BLaER1 (cell line): ENCODE results near the gene POLA1.
"Not testable (repeated sequence)": the region's sequence is repeated elsewhere in the genome, so short reads cannot be mapped to it uniquely, and the experiment has no call there.

Source experiments
- H3K27ac ChIP-seq: shearing (Covaris generic); formaldehyde crosslinking; 2 replicates; pipeline ENCODE4 v1.8.1; 2022
- H3K27me3 ChIP-seq: shearing (Covaris generic); formaldehyde crosslinking; 2 replicates; pipeline ENCODE4 v1.8.1; 2022
- H3K36me3 ChIP-seq: shearing (Covaris generic); formaldehyde crosslinking; 2 replicates; pipeline ENCODE4 v1.8.1; 2022
- H3K4me1 ChIP-seq: shearing (Covaris generic); formaldehyde crosslinking; 2 replicates; pipeline ENCODE4 v1.8.1; 2022
- H3K4me2 ChIP-seq: shearing (Covaris generic); formaldehyde crosslinking; 2 replicates; pipeline ENCODE4 v1.8.1; 2022
- H3K4me3 ChIP-seq: shearing (Covaris generic); formaldehyde crosslinking; 2 replicates; pipeline ENCODE4 v1.8.1; 2022
- H3K9ac ChIP-seq: shearing (Covaris generic); formaldehyde crosslinking; 2 replicates; pipeline ENCODE4 v1.8.1; 2022
- H3K9me3 ChIP-seq: shearing (Covaris generic); formaldehyde crosslinking; 2 replicates; pipeline ENCODE4 v1.8.1; 2022
- H4K20me1 ChIP-seq: shearing (Covaris generic); formaldehyde crosslinking; 2 replicates; pipeline ENCODE4 v1.8.1; 2022
- Cebpa-rat ChIP-seq: shearing (Covaris generic); IDR thresholded peaks from 2 replicates; pipeline ENCODE4 v1.8.1; 2022

The POLA1 gene

DNA sequence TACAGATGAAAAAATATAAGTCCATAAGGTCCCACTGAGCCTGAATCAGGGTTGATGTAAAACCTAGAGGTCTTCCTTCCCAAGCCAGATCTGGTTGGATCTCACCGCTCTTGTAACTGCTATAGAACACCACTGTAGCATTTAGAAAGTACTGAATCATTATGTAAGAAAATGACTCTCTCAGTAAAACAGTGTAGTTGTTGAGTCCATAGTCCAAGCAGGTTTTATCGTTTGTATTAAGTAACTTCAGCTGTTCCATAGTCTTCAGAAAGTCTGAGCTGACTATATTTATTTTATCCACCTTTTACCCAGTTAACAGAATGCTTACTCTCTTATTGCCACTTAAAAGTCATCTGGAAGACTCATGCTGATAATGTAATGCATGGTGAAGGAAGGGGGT, 82.2 kb downstream of the POLA1 start:
- H3K9ac ChIP-seq = no peak overlapping the region
- H3K36me3 ChIP-seq = peaks cover 16% of the 10 kb centered on the region; the same call in 1 of the 2 replicates
- H3K27me3 ChIP-seq = peaks cover 76% of the 10 kb centered on the region
- H3K4me3 ChIP-seq = no peak overlapping the region
- no peaks in the 10 kb centered on the region for H3K4me1 ChIP-seq
- no peak for TF ChIP-seq Cebpa-rat
- H3K27ac ChIP-seq = no peak overlapping the region
- no peaks in the 10 kb centered on the region for H3K9me3 ChIP-seq
- H3K4me2 ChIP-seq = no peak overlapping the region
- H4K20me1 ChIP-seq = no peaks in the 10 kb centered on the region; the same call in 1 of the 2 replicates

DNA sequence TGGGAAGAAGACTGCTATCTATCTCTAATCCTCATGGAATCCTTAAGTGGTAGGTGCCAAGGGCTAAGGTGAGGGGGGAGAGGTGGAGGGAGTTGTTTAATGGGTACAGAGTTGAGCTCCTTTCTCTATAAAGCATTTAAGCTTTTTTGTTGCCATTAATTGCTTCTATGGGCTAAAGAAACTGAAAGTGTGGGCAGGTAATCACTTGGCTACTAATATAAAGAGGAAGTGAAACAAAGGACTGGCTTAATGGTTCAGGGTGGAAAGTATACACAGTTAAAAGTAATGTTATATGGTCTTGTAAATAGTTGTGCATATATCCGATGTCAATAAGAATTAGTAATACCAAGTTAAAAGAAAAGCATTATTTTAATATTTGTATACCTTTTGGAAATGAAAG, 83.9 kb downstream of the POLA1 start:
- Histone ChIP-seq H3K27me3 (peaks cover 81% of the 10 kb centered on the region), H4K20me1 (no peaks in the 10 kb centered on the region; the same call in 1 of the 2 replicates), H3K4me1 (no peaks in the 10 kb centered on the region), H3K9me3 (no peaks in the 10 kb centered on the region), H3K9ac (no peak overlapping the region), H3K27ac (no peak overlapping the region), H3K4me2 (no peak overlapping the region), H3K4me3 (no peak overlapping the region), H3K36me3 (peaks cover 15% of the 10 kb centered on the region; the same call in 1 of the 2 replicates)
- TF ChIP-seq Cebpa-rat = no peak

- peaks cover 22% of the 10 kb centered on the region for H3K36me3 ChIP-seq
- H3K4me2 ChIP-seq = no peak overlapping the region
- peaks cover 5% of the 10 kb centered on the region; the same call in 1 of the 2 replicates for H3K9me3 ChIP-seq
- H3K4me3 ChIP-seq = no peak overlapping the region
- peaks cover 61% of the 10 kb centered on the region for H3K27me3 ChIP-seq
- no peak for TF ChIP-seq Cebpa-rat
- no peaks in the 10 kb centered on the region for H3K4me1 ChIP-seq
- H3K27ac ChIP-seq = no peak overlapping the region
- no peaks in the 10 kb centered on the region; the same call in 1 of the 2 replicates for H4K20me1 ChIP-seq
- H3K9ac ChIP-seq = no peak overlapping the region
Measured at GRCh38 chrX:24782011-24782410, 88.3 kb downstream of the POLA1 start.

- Histone ChIP-seq H3K9me3 (peaks cover 5% of the 10 kb centered on the region), H3K4me1 (no peaks in the 10 kb centered on the region), H3K27ac (no peak overlapping the region), H3K9ac (no peak overlapping the region), H3K4me3 (no peak overlapping the region), H3K4me2 (no peak overlapping the region), H3K36me3 (peaks cover 22% of the 10 kb centered on the region), H4K20me1 (peaks cover 4% of the 10 kb centered on the region; the same call in 1 of the 2 replicates), H3K27me3 (peaks cover 80% of the 10 kb centered on the region)
- TF ChIP-seq Cebpa-rat = no peak
Measured at GRCh38 chrX:24789047-24789446, 95.3 kb downstream of the POLA1 start.

- TF ChIP-seq Cebpa-rat = no peak
- no peak overlapping the region for H3K4me2 ChIP-seq
- H3K27me3 ChIP-seq = peaks cover 91% of the 10 kb centered on the region
- H3K9me3 ChIP-seq = peaks cover 5% of the 10 kb centered on the region
- peaks cover 16% of the 10 kb centered on the region for H3K36me3 ChIP-seq
- H3K27ac ChIP-seq = no peak overlapping the region
- H3K9ac ChIP-seq = no peak overlapping the region
- H3K4me3 ChIP-seq = no peak overlapping the region
- no peaks in the 10 kb centered on the region for H3K4me1 ChIP-seq
- peaks cover 4% of the 10 kb centered on the region; the same call in 1 of the 2 replicates for H4K20me1 ChIP-seq
Measured at GRCh38 chrX:24790166-24790565, 96.4 kb downstream of the POLA1 start.

DNA sequence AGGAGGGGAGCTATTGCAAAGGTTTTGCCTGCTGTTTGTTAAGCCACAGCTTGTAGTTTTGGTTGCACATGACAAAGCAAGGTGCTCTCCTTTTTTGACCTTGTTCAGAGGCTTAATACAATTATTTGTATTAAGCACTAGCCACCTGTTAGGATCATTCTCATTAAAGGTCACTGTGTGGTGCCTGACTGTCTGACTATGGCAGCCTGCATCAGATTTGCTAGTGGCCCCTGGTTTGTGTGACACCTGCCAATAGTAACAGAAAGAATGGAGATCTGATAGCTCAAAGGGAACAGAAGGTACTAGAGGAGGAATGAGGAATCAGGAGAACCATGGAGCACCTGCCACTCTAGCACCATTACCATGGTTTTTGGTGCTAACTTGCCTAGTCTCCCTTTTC, 102.5 kb downstream of the POLA1 start:
- Histone ChIP-seq H4K20me1 (0 out of 2 replicates have a peak, but pooled peaks cover under 1% of the 10 kb centered on the region), H3K4me2 (no peak overlapping the region), H3K27ac (no peak overlapping the region), H3K4me1 (peaks cover 17% of the 10 kb centered on the region), H3K4me3 (no peak overlapping the region), H3K9ac (no peak overlapping the region), H3K36me3 (peaks cover 9% of the 10 kb centered on the region; the same call in 1 of the 2 replicates), H3K9me3 (no peaks in the 10 kb centered on the region; the same call in 1 of the 2 replicates), H3K27me3 (peaks cover 95% of the 10 kb centered on the region)
- no peak for TF ChIP-seq Cebpa-rat

DNA sequence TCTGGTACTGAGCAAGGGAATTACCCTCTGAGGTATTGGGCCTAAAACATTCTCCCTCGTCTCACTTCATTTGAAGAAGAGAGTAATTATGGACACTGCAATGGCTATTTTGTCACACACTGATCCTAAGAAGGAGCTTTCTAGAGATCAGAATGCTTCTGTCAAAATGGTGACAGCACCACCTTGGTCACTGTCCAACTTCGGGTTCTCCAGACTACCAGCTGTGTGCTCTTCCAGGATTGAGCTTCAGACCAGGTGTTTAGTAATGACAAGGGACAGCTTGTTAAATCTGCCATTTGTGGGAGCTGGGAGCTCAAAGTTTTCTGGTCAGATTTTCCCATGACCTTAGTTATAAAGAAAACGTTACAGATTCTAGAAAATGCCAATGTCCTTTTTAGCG, 105.4 kb downstream of the POLA1 start:
- H3K9me3 ChIP-seq = no peaks in the 10 kb centered on the region; the same call in 1 of the 2 replicates
- peak overlapping the region; percentile 29; the same call in 1 of the 2 replicates for H3K4me2 ChIP-seq
- peaks cover 8% of the 10 kb centered on the region; the same call in 1 of the 2 replicates for H3K36me3 ChIP-seq
- peaks cover 96% of the 10 kb centered on the region for H3K27me3 ChIP-seq
- H3K27ac ChIP-seq = no peak overlapping the region
- H4K20me1 ChIP-seq = 0 out of 2 replicates have a peak, but pooled peaks cover 13% of the 10 kb centered on the region
- H3K9ac ChIP-seq = no peak overlapping the region
- H3K4me3 ChIP-seq = no peak overlapping the region
- H3K4me1 ChIP-seq = peaks cover 24% of the 10 kb centered on the region
- TF ChIP-seq Cebpa-rat = no peak

DNA sequence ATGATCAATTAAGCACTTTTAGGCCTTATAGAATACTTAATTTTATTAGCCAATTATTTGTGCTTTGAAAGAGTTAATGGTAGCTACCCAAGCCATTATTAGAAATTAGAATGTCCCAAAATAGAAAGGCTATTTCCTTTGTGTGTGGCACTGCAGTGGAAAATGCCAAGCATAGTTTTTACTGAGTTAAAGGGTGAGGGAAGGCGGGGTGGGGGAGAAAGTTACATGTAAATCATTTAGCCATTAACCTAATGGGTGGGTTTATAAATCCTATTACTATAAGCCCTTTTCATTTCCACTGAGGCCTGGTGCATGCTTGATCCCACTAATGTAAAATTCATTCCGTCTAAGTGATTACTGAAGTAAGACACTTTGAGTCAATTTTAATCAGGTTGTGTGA, 105.8 kb downstream of the POLA1 start:
- H3K4me3 ChIP-seq = no peak overlapping the region
- peaks cover 96% of the 10 kb centered on the region for H3K27me3 ChIP-seq
- H3K4me1 ChIP-seq = peaks cover 24% of the 10 kb centered on the region
- H3K27ac ChIP-seq = no peak overlapping the region
- peaks cover 7% of the 10 kb centered on the region; the same call in 1 of the 2 replicates for H3K36me3 ChIP-seq
- H4K20me1 ChIP-seq = 0 out of 2 replicates have a peak, but pooled peaks cover 13% of the 10 kb centered on the region
- peak overlapping the region; percentile 29 for H3K4me2 ChIP-seq
- no peak for TF ChIP-seq Cebpa-rat
- H3K9me3 ChIP-seq = no peaks in the 10 kb centered on the region; the same call in 1 of the 2 replicates
- H3K9ac ChIP-seq = no peak overlapping the region

- H4K20me1 ChIP-seq = peaks cover 13% of the 10 kb centered on the region; the same call in 1 of the 2 replicates
- no peak for TF ChIP-seq Cebpa-rat
- H3K9ac ChIP-seq = no peak overlapping the region
- H3K4me3 ChIP-seq = no peak overlapping the region
- peaks cover 92% of the 10 kb centered on the region for H3K27me3 ChIP-seq
- H3K9me3 ChIP-seq = no peaks in the 10 kb centered on the region
- H3K4me2 ChIP-seq = no peak overlapping the region
- no peak overlapping the region for H3K27ac ChIP-seq
- H3K4me1 ChIP-seq = peaks cover 10% of the 10 kb centered on the region
- peaks cover 14% of the 10 kb centered on the region; the same call in 1 of the 2 replicates for H3K36me3 ChIP-seq
Measured at GRCh38 chrX:24805201-24805600, 111.5 kb downstream of the POLA1 start.

- not testable (repeated sequence) for H4K20me1 ChIP-seq, H3K4me2 ChIP-seq, H3K9ac ChIP-seq, H3K27ac ChIP-seq, H3K4me3 ChIP-seq, H3K4me1 ChIP-seq
- Histone ChIP-seq H3K9me3 (peaks cover 21% of the 10 kb centered on the region), H3K27me3 (peaks cover 68% of the 10 kb centered on the region), H3K36me3 (peaks cover 24% of the 10 kb centered on the region; the same call in 1 of the 2 replicates)
Measured at GRCh38 chrX:24819807-24820206, 126.1 kb downstream of the POLA1 start.

DNA sequence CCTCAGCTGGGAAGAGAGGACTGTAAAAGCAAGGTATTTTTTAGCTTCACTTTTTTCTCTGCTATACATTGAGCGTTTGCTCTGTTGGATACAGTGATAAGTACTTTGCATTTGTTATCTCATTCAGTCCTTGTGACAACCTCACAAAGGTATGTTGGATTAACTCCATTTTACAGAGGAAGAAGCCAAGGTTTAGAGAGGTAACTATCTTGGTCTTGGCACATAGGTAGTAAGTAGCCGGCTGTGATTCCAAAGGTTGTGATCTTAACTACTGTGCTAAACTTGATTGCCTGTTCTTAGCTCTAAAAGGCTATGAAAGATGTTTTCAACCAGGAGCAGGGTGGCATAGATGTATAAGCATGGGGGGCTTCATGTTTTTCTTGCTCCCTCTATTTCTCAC, 134.4 kb downstream of the POLA1 start:
- Histone ChIP-seq H3K4me2 (no peak overlapping the region), H4K20me1 (peaks cover 14% of the 10 kb centered on the region; the same call in 1 of the 2 replicates), H3K9ac (no peak overlapping the region), H3K36me3 (peaks cover 47% of the 10 kb centered on the region), H3K4me3 (no peak overlapping the region), H3K9me3 (no peaks in the 10 kb centered on the region), H3K27me3 (peaks cover 91% of the 10 kb centered on the region), H3K27ac (no peak overlapping the region), H3K4me1 (no peaks in the 10 kb centered on the region)
- TF ChIP-seq Cebpa-rat = no peak
